Neural cell (in vitro differentiated cells): ENCODE measurements around the gene CCSAP.

ENCODE experiments used
- CTCF ChIP-seq: fragments of 450-650 bp; IDR thresholded peaks from 2 replicates; pipeline ENCODE4 v1.5.1; 2014; ENCODE audit warnings: antibody characterized with exemption, mild to moderate bottlenecking, moderate library complexity; ENCODE audit not compliant: poor library complexity, severe bottlenecking
- EZH2 ChIP-seq: fragments of 200-600, 300-800 bp; shearing (Covaris generic), sonication (generic); IDR thresholded peaks from 2 replicates; pipeline ENCODE4 v1.6.1; 2014; ENCODE audit warnings: antibody characterized with exemption, low read length, borderline replicate concordance, mild to moderate bottlenecking; ENCODE audit not compliant: insufficient read depth, poor library complexity, severe bottlenecking
- MXI1 ChIP-seq: fragments of 450-650 bp; conservative IDR thresholded peaks from 2 replicates; pipeline ENCODE4 v1.6.1; 2014; ENCODE audit warnings: antibody characterized with exemption, mild to moderate bottlenecking; ENCODE audit not compliant: poor library complexity, severe bottlenecking
- POLR2AphosphoS5 ChIP-seq: IDR thresholded peaks from 2 replicates; pipeline ENCODE4 v1.6.1; 2012
- RAD21 ChIP-seq: fragments of 450-650 bp; conservative IDR thresholded peaks from 2 replicates; pipeline ENCODE4 v1.6.1; 2014; ENCODE audit warnings: antibody characterized with exemption, mild to moderate bottlenecking, moderate library complexity
- TF ChIP-seq, protein P1 (sequence below): IDR thresholded peaks from 2 replicates; pipeline ENCODE4 v1.6.1; 2012; ENCODE audit warnings: borderline replicate concordance

GRCh38 chr1:229271448-229272159 is 71.2 kb downstream of the CCSAP start:
- TF ChIP-seq CTCF (no peak), EZH2 (no peak), POLR2AphosphoS5 (no peak), RAD21 (no peak), MXI1 (no peak)
- TF ChIP-seq, protein P1, sequence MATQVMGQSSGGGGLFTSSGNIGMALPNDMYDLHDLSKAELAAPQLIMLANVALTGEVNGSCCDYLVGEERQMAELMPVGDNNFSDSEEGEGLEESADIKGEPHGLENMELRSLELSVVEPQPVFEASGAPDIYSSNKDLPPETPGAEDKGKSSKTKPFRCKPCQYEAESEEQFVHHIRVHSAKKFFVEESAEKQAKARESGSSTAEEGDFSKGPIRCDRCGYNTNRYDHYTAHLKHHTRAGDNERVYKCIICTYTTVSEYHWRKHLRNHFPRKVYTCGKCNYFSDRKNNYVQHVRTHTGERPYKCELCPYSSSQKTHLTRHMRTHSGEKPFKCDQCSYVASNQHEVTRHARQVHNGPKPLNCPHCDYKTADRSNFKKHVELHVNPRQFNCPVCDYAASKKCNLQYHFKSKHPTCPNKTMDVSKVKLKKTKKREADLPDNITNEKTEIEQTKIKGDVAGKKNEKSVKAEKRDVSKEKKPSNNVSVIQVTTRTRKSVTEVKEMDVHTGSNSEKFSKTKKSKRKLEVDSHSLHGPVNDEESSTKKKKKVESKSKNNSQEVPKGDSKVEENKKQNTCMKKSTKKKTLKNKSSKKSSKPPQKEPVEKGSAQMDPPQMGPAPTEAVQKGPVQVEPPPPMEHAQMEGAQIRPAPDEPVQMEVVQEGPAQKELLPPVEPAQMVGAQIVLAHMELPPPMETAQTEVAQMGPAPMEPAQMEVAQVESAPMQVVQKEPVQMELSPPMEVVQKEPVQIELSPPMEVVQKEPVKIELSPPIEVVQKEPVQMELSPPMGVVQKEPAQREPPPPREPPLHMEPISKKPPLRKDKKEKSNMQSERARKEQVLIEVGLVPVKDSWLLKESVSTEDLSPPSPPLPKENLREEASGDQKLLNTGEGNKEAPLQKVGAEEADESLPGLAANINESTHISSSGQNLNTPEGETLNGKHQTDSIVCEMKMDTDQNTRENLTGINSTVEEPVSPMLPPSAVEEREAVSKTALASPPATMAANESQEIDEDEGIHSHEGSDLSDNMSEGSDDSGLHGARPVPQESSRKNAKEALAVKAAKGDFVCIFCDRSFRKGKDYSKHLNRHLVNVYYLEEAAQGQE: no peak
